CD4-positive, alpha-beta T cell treated with Interleukin-6 for 4 hours (primary cell): ENCODE results near the gene ITGA8.
"Not testable (repeated sequence)": the region's sequence is repeated elsewhere in the genome, so short reads cannot be mapped to it uniquely, and the experiment has no call there.

Experiments
- DNase-seq: peaks from one replicate; pipeline ENCODE4 v3.0.0-alpha.2; 2020; ENCODE audit warnings: mixed read lengths

Gene ITGA8

GRCh38 chr10:15605740-15606369 is 113.9 kb downstream of the ITGA8 start:
- no peak for DNase-seq

DNA sequence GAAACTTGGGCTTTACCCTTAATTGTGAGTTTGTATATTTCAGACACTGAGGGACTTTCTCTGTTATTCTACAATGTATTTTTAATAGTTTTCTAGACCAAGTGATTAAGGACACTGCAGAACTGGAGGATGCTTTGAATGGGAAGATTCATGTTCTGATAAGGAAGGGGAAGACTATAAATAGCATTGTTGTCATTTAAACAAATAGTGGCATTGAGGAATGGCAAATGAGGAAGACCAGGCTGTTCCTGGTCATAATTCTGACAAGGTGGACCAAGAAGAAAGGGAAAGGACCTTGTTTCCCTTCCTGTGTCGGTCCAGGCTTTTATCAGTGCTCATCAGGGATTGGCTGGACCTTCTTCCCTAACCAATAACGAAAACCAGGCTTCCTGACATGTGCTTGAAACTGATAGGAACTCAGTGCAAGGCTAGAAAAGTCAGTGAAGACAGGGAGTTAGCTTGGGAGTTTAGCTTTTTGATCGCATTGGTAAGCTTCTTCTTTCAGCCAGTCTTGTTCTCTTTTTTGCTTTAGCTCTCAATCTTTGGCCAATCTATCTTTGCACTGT is 116.2 kb downstream of the ITGA8 start:
- DNase-seq = no peak

DNA sequence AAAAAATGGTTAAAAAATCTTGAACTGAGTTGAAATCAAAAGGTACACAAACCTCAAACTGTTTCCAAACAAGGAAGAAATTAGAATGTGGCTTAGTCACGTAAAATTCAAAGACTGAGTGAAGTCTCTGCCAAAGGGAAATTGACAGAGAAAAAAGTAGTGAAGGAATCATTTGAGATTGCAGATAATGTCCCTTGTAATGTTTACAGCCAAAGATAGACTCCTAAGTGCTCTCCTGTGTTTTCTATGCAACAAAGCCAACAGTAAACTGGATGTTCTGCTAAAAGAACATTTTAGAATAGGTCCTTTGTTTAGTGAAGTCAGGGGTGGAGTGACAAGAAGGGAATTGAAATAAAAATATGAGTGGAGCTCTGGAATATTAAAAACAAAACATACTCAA is 117.9 kb downstream of the ITGA8 start:
- DNase-seq = no peak

GRCh38 chr10:15595260-15595659 is 124.5 kb downstream of the ITGA8 start:
- no peak for DNase-seq

GRCh38 chr10:15591937-15592336 is 127.8 kb downstream of the ITGA8 start:
- DNase-seq = no peak

DNA sequence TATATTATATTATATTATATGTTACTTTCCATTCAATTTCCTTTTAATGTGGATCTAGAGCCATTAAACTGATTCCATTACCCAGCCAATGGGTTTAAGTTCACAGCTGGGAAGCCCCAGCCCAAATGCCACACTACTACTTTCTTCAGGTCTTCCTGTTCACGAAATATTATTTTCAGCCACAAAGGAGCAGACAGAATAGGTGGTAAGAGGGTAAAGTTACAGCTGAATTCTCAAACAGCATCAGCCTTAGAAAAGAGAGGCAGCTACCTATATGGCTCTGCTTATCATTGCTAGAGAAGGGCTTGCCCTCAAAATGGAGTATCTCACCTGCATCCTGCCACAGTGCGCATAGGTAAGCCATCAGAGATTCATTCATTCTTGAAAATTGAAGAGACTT is 128.3 kb downstream of the ITGA8 start:
- no peak for DNase-seq

DNA sequence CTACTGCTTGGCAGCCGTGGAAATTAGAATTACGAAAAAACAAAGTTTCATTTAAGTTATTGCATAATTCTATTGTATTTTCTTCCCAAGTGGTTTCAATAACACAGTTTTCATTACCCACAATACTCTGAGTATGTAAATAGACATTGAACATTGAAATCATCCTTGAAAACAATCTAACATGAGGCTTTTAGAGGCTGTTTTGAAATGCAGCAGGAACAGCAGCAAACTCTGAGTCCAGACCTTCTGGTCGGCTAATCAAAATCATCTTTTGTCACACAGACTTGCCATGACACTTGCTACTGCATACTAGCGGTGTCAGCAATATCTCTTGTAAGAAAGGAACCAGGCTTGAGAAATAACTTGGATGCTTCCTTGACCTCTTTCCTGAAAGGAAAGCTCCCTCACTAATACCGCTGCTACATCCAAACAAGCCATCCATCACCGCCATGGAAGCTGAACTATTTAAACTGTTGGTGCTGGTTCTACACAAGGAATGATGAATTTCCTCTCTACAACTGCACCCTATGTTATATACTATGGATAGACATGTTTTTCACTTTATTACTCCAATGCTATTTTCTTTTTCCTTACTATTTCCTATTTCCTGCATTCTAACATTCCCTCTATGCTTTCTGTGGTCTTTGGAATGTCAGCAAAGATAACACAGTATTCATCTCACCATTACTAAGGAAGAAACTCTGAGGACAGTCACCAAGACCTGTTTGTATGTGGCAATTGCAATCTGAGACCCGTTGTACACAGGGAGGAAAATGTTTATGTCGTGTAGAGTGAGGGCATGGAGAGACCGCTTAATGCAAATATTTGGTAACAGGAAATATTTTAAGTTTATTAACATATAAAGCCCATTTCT is 130.8 kb downstream of the ITGA8 start:
- DNase-seq = no peak

DNA sequence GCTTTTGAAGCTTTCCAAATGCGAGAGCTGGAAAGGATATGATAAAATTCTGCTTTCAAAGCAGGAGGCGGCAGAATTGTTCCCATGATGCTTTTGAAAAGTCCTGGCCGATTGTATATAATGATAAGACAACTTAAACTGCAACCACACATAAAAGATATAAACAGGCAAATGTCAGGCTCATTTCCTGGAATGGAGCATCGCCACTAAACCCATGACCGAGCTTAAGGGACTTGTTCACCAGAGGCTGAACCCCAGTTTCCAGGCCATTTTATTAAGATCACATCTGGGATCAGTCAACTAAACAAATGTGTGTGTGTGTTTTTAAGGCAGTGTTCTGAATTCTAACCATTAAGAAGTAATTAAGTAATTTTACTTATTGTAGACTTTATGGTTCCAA is 131.6 kb downstream of the ITGA8 start:
- DNase-seq = no peak

- no peak for DNase-seq
Measured at GRCh38 chr10:15587271-15587670, 132.5 kb downstream of the ITGA8 start.

DNA sequence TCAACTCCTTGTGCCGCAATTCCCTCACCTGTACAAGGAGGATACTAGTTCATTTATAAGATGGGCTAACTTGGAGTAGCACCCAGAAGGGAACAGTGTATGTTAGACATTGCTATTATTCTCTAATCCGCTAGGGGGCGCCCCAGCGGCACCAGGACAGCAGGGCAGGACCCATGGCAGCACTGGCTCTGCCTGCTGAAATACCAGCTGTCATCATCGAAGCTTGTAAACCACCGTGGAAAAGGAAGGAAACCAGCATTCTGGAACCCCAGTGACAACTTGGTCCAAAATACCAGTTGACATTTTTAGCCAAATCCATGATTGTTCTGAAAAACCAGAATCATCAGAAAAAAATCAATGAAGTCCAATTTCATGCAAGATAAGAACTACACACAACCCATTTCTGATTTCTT is 134.4 kb downstream of the ITGA8 start:
- DNase-seq = peak; percentile 2

- DNase-seq = not testable (repeated sequence)
Measured at GRCh38 chr10:15582972-15583371, 136.8 kb downstream of the ITGA8 start.

DNA sequence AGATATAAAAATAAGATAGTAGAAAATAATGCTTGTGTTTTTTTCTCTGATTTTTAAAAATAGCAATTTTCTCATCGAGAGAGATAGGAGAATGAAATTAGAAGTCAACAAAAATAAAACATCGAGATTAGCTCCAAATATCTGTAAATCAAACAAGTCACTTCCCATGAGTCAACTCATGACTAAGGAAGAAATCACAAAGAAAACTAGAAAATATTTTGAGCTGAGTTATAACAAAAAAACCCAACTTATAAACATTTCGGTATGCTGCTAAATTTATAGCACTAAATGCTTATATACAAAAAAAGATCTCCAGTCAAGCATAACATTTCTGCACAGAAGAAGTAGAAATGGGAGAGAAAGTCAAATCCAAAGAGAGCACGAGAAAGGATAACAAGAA is 140.1 kb downstream of the ITGA8 start:
- DNase-seq = no peak

- no peak for DNase-seq
Measured at GRCh38 chr10:15572531-15573045, 147.1 kb downstream of the ITGA8 start.

DNA sequence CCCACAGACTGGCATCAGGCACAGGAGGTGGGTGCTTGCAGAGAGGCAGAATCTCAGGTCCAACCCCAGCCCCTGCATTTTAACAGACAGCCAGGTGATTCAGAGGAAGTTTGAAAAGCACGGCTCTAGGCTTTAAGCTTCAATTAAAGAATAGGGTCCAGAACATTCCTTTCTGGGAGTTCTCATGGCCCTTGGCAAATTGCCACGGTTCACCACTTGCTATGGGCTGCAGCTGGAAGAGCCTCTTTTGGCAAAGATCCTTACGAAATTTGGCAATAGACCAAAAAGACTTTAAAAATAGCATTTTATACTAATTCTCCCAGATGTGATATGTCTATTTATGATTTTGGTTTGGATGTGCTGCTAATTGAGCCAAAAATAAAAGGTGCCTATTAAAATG is 148.1 kb downstream of the ITGA8 start:
- DNase-seq = no peak

GRCh38 chr10:15570738-15571339 is 148.9 kb downstream of the ITGA8 start:
- no peak for DNase-seq

GRCh38 chr10:15567952-15568351 is 151.8 kb downstream of the ITGA8 start:
- DNase-seq = no peak

GRCh38 chr10:15563246-15563645 is 156.5 kb downstream of the ITGA8 start:
- DNase-seq = no peak

GRCh38 chr10:15562578-15562977 is 157.1 kb downstream of the ITGA8 start:
- no peak for DNase-seq

GRCh38 chr10:15562116-15562515 is 157.6 kb downstream of the ITGA8 start:
- no peak for DNase-seq

DNA sequence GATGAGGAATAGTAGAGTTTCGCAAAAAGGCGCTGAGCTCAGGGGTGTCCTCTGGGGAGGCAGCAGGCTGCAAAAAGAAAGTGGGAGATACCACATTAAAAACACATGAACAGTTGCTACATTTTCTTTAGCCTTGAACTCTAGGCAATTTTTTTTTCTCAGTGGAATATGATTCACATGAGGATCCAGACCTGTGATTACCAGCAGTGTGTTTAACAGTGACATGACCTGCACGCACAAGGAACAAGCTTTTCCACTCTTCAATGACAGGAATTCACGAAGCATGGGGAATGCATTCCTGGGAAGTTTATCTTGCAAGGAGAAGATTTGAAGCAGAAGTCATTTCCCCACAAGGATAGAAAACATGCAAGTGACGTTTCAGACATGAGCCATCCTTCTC is 161.6 kb downstream of the ITGA8 start:
- no peak for DNase-seq

GRCh38 chr10:15557168-15557567 is 162.6 kb downstream of the ITGA8 start:
- DNase-seq = not testable (repeated sequence)

GRCh38 chr10:15550950-15551349 is 168.8 kb downstream of the ITGA8 start:
- DNase-seq = no peak

DNA sequence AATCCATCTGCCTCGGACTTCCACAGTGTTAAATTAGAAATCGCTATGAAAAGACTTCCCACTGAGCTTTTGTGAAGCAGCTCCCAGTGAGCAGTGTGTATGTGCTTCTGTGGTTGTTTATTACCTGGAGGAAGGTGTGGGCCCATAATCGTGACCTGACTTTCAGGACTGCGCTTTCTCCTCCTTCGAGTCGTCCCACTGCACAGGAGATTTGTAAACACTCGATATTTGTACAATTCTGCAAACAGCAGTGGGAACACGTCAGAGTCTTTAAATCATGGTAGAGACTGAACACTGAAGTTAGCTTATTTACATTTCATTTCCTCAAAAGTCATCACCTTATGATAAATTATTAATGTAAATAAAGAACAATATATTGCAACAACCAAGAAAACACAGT is 171.4 kb downstream of the ITGA8 start:
- DNase-seq = no peak
